Testis (tissue), 2 donors: ENCODE measurements around the gene RASSF1.

Experiments
- CTCF ChIP-seq, 3 experiments: fragments of 450-650 bp in 2 of 3; fragments of 200-600 bp in 1 of 3; sonication (generic) in 1 of 3; IDR thresholded peaks; one replicate each; pipeline ENCODE4 v1.5.1; 2016 to 2019; ENCODE audit warnings: antibody characterized with exemption in 3 of 3, mild to moderate bottlenecking in 2 of 3, moderate library complexity in 1 of 3
- POLR2A ChIP-seq: fragments of 450-650 bp; IDR thresholded peaks from one replicate; pipeline ENCODE4 v1.6.1; 2017; ENCODE audit warnings: antibody characterized with exemption, mild to moderate bottlenecking, moderate library complexity

- TF ChIP-seq CTCF (IDR thresholded peaks at IDR 0.05) (no peak), POLR2A (no peak)
Observed at GRCh38 chr3:50359760-50360110, 19.1 kb upstream of the RASSF1 start.
